H1 (cell line): ENCODE results near the gene RASAL1. TPM values are rescaled to one million over a fixed set of nuclear protein-coding genes. Genes with fewer than 3 reads are reported as not detected.
A peak's percentile ranks its signal among the peaks of the same experiment; 100 is the strongest.

Experiments
- ATF2 ChIP-seq: IDR thresholded peaks from 2 replicates; pipeline ENCODE4 v1.6.1; 2012; ENCODE audit warnings: low read length, inconsistent platforms
- BCL11A ChIP-seq, 2 experiments: IDR thresholded peaks; one replicate each; pipeline ENCODE4 v1.6.1; 2011; ENCODE audit warnings: low read depth in 2 of 2, low read length in 2 of 2, mild to moderate bottlenecking in 2 of 2
- CTCF ChIP-seq, 3 experiments: IDR thresholded peaks; 1 replicate in 2 of 3; 2 replicates in 1 of 3; pipeline versions ENCODE4 v1.5.1 to v1.6.1; 2011; ENCODE audit warnings: low read length in 3 of 3, mild to moderate bottlenecking in 3 of 3, inconsistent platforms in 2 of 3, low read depth in 1 of 3, moderate library complexity in 1 of 3; ENCODE audit not compliant: insufficient read depth in 1 of 3; ENCODE audit errors: control extremely low read depth in 1 of 3
- JUND ChIP-seq: IDR thresholded peaks from 2 replicates; pipeline ENCODE4 v1.6.1; 2011; ENCODE audit warnings: mild to moderate bottlenecking, improper control_type of control experiment, low read length
- MAFK ChIP-seq: IDR thresholded peaks from 2 replicates; pipeline ENCODE4 v1.6.1; 2012; ENCODE audit warnings: low read depth, mild to moderate bottlenecking, improper control_type of control experiment, low read length
- PHF8 ChIP-seq: fragments of 200-600 bp; sonication (generic); conservative IDR thresholded peaks from 2 replicates; pipeline ENCODE4 v1.7.1; 2012; ENCODE audit warnings: low read depth, mild to moderate bottlenecking, inconsistent platforms, low read length, moderate library complexity
- SIN3A ChIP-seq, 2 experiments: IDR thresholded peaks in 1 of 2; conservative IDR thresholded peaks in 1 of 2; 2 replicates each; pipeline ENCODE4 v1.6.1; 2011 to 2012; ENCODE audit warnings: low read length in 2 of 2, improper control_type of control experiment in 1 of 2, low read depth in 1 of 2, mild to moderate bottlenecking in 1 of 2
- SP2 ChIP-seq: IDR thresholded peaks from 2 replicates; pipeline ENCODE4 v1.6.1; 2012; ENCODE audit warnings: mild to moderate bottlenecking, low read length, inconsistent platforms
- TCF12 ChIP-seq: IDR thresholded peaks from 2 replicates; pipeline ENCODE4 v1.6.1; 2011; ENCODE audit warnings: low read depth, mild to moderate bottlenecking, low read length
- TEAD4 ChIP-seq: IDR thresholded peaks from 2 replicates; pipeline ENCODE4 v1.6.1; 2012; ENCODE audit warnings: low read depth, low read length, inconsistent platforms, mixed read lengths
- USF2 ChIP-seq: IDR thresholded peaks from 2 replicates; pipeline ENCODE4 v1.6.1; 2011; ENCODE audit warnings: low read length, improper control_type of control experiment
- ZNF274 ChIP-seq: IDR thresholded peaks from 2 replicates; pipeline ENCODE4 v1.7.0; 2012; ENCODE audit warnings: low read length, borderline replicate concordance; ENCODE audit errors: extremely low read depth
- polyA plus RNA-seq, 7 experiments: library from polyadenylated mRNA; depleted of rRNA in 3 of 7; stranded (reverse) in 5 of 7; unstranded in 2 of 7; fragments of >200 nt in 5 of 7; fragments of 200-250 nt in 2 of 7; gene quantifications; 1 replicate in 5 of 7; 2 replicates in 1 of 7; 4 replicates in 1 of 7; pipeline versions ENCODE4 v1.2.1 to v1.2.3, GENCODE V29; 2011 to 2013; ENCODE audit warnings: missing spikeins in 2 of 7, mixed read lengths in 2 of 7
- total RNA-seq: library from RNA; stranded (reverse); fragmentation: NEBNext Ultra II Directional; extraction: Animal tissue kit (Norgen Biotek cat#: 25700); gene quantifications from 2 replicates; pipeline ENCODE4 v1.2.1, GENCODE V29; 2021

Gene RASAL1
- total and polyA plus RNA-seq, 2 of the 8 experiments (the other 6 are each of a cell fraction or from before 2014, with no cell fraction given), result 3.7 to 5.0 TPM

GRCh38 chr12:113149361-113150150 is 14.0 kb upstream of the RASAL1 start, which contains the start of gene CFAP73 (continued):
- TF ChIP-seq CTCF (IDR thresholded peaks at IDR 0.05; ENCODE audit: control extremely low read depth in 1 of 3, insufficient read depth in 1 of 3, low read depth in 1 of 3, low read length in 3 of 3), result peak in 2 of 3 experiments; percentile 13 to 32; a peak in 3 of 4 replicates
- no peak for TF ChIP-seq ZNF274
- no peak for TF ChIP-seq MAFK
- TF ChIP-seq ATF2, result no peak
- no peak for TF ChIP-seq JUND
- TF ChIP-seq SIN3A (conservative IDR thresholded peaks at IDR 0.05 in 1 of 2, IDR thresholded peaks at IDR 0.05 in 1 of 2; ENCODE audit: low read depth in 1 of 2, low read length in 2 of 2), result peak; percentile 59 to 79; a peak in 2 of 4 replicates
- TF ChIP-seq BCL11A (IDR thresholded peaks at IDR 0.05; ENCODE audit: low read depth in 2 of 2, low read length in 2 of 2), result no peak
- TF ChIP-seq PHF8, result no peak
- no peak for TF ChIP-seq TCF12
- no peak for TF ChIP-seq USF2
- peak; percentile 89 for TF ChIP-seq TEAD4
- no peak for TF ChIP-seq SP2
